Stimulated activated CD4-positive, alpha-beta T cell treated with anti-CD3 and anti-CD28 coated beads, TNF-alpha, amount 100 ng/mL, for 24 hours (primary cell): Measurements from ENCODE around the gene SLC35F1.

Experiments used
- DNase-seq, 3 experiments: peaks; one replicate each; pipeline ENCODE4 v3.0.0-alpha.2; 2020; ENCODE audit warnings: low read depth in 3 of 3

SLC35F1 gene

GRCh38 chr6:118197539-118197938 is 290.5 kb downstream of the SLC35F1 start:
- no peak for DNase-seq

- no peak for DNase-seq
Observed at GRCh38 chr6:118198746-118199145, 291.7 kb downstream of the SLC35F1 start.

- no peak for DNase-seq
Observed at GRCh38 chr6:118200160-118200559, 293.1 kb downstream of the SLC35F1 start.

GRCh38 chr6:118202517-118202916 is 295.5 kb downstream of the SLC35F1 start:
- DNase-seq = no peak

- no peak for DNase-seq
Observed at GRCh38 chr6:118203545-118203944, 296.5 kb downstream of the SLC35F1 start.

- DNase-seq = no peak
Observed at GRCh38 chr6:118206221-118206620, 299.2 kb downstream of the SLC35F1 start.

GRCh38 chr6:118207947-118208346 is 300.9 kb downstream of the SLC35F1 start:
- no peak for DNase-seq

GRCh38 chr6:118212451-118213173 is 305.5 kb downstream of the SLC35F1 start:
- no peak for DNase-seq

- DNase-seq = no peak
Observed at GRCh38 chr6:118215269-118215668, 308.2 kb downstream of the SLC35F1 start.

GRCh38 chr6:118216751-118217150 is 309.7 kb downstream of the SLC35F1 start:
- DNase-seq = no peak

GRCh38 chr6:118218156-118218555 is 311.1 kb downstream of the SLC35F1 start:
- no peak for DNase-seq

GRCh38 chr6:118220429-118221128 is 313.5 kb downstream of the SLC35F1 start:
- DNase-seq = no peak

- DNase-seq = no peak
Observed at GRCh38 chr6:118223316-118223715, 316.3 kb downstream of the SLC35F1 start.

- DNase-seq = no peak
Observed at GRCh38 chr6:118228886-118229285, 321.8 kb downstream of the SLC35F1 start.

GRCh38 chr6:118240878-118241528 is 333.9 kb downstream of the SLC35F1 start:
- no peak for DNase-seq

GRCh38 chr6:118246406-118246805 is 339.3 kb downstream of the SLC35F1 start:
- DNase-seq = no peak

GRCh38 chr6:118248171-118248570 is 341.1 kb downstream of the SLC35F1 start:
- DNase-seq = no peak

- no peak for DNase-seq
Observed at GRCh38 chr6:118249680-118250079, 342.6 kb downstream of the SLC35F1 start.

- DNase-seq = no peak
Observed at GRCh38 chr6:118252474-118252873, 345.4 kb downstream of the SLC35F1 start.

GRCh38 chr6:118253741-118254140 is 346.7 kb downstream of the SLC35F1 start:
- no peak for DNase-seq

GRCh38 chr6:118260833-118261232 is 353.8 kb downstream of the SLC35F1 start:
- DNase-seq = no peak

GRCh38 chr6:118263921-118264486 is 356.9 kb downstream of the SLC35F1 start:
- no peak for DNase-seq

- no peak for DNase-seq
Observed at GRCh38 chr6:118269659-118270058, 362.6 kb downstream of the SLC35F1 start.
